ENCODE measurements around the gene ALKAL2.

The ALKAL2 gene

GRCh38 chr2:269356-270030 lies 18.4 kb downstream of the ALKAL2 start:
- TF ChIP-seq GATA2 (IDR thresholded peaks at IDR 0.05; ENCODE audit: low read depth, low read length) (no peak), GATA3 (IDR thresholded peaks at IDR 0.05; ENCODE audit: low read depth, low read length) (no peak)

GRCh38 chr2:268323-268722 lies 19.6 kb downstream of the ALKAL2 start:
- no peak for TF ChIP-seq GATA3 (IDR thresholded peaks at IDR 0.05; ENCODE audit: low read depth, low read length)
- no peak for TF ChIP-seq GATA2 (IDR thresholded peaks at IDR 0.05; ENCODE audit: low read depth, low read length)

- no peak for TF ChIP-seq GATA3 (IDR thresholded peaks at IDR 0.05; ENCODE audit: low read depth, low read length)
- TF ChIP-seq GATA2 (IDR thresholded peaks at IDR 0.05; ENCODE audit: low read depth, low read length) = no peak
These were observed 23.1 kb downstream of the ALKAL2 start, which contains the start of gene ACP1 for GRCh38 chr2:264493-265468. Gene ACP1 (plus strand): TSS chr2:264947. CDS start chr2:264965, 18 bp downstream.

- TF ChIP-seq GATA2 (IDR thresholded peaks at IDR 0.05; ENCODE audit: low read depth, low read length) = no peak
These were observed 24.0 kb downstream of the ALKAL2 start, which contains the start of gene SH3YL1 for GRCh38 chr2:263774-264492. Gene SH3YL1 (minus strand): TSS chr2:264032. CDS start chr2:263984, 48 bp downstream.

GRCh38 chr2:263022-263738 lies 24.7 kb downstream of the ALKAL2 start:
- TF ChIP-seq GATA3 (IDR thresholded peaks at IDR 0.05; ENCODE audit: low read depth, low read length) (no peak), GATA2 (IDR thresholded peaks at IDR 0.05; ENCODE audit: low read depth, low read length) (no peak)

GRCh38 chr2:262117-262516 lies 25.8 kb downstream of the ALKAL2 start:
- TF ChIP-seq GATA2 (IDR thresholded peaks at IDR 0.05; ENCODE audit: low read depth, low read length) = no peak
- no peak for TF ChIP-seq GATA3 (IDR thresholded peaks at IDR 0.05; ENCODE audit: low read depth, low read length)

- TF ChIP-seq GATA3 (IDR thresholded peaks at IDR 0.05; ENCODE audit: low read depth, low read length) (no peak), GATA2 (IDR thresholded peaks at IDR 0.05; ENCODE audit: low read depth, low read length) (no peak)
These were observed 27.3 kb downstream of the ALKAL2 start for GRCh38 chr2:260507-261161.

GRCh38 chr2:259789-260331 lies 28.0 kb downstream of the ALKAL2 start:
- TF ChIP-seq GATA2 (IDR thresholded peaks at IDR 0.05; ENCODE audit: low read depth, low read length) (no peak), GATA3 (IDR thresholded peaks at IDR 0.05; ENCODE audit: low read depth, low read length) (no peak)

GRCh38 chr2:258933-259332 lies 29.0 kb downstream of the ALKAL2 start:
- peak; percentile 32; the same call in 1 of the 2 replicates for TF ChIP-seq GATA2 (IDR thresholded peaks at IDR 0.05; ENCODE audit: low read depth, low read length)
- no peak for TF ChIP-seq GATA3 (IDR thresholded peaks at IDR 0.05; ENCODE audit: low read depth, low read length)

- TF ChIP-seq GATA2 (IDR thresholded peaks at IDR 0.05; ENCODE audit: low read depth, low read length) (no peak), GATA3 (IDR thresholded peaks at IDR 0.05; ENCODE audit: low read depth, low read length) (no peak)
These were observed 30.0 kb downstream of the ALKAL2 start for GRCh38 chr2:257842-258241.

GRCh38 chr2:257429-257828 lies 30.5 kb downstream of the ALKAL2 start:
- TF ChIP-seq GATA3 (IDR thresholded peaks at IDR 0.05; ENCODE audit: low read depth, low read length) (no peak), GATA2 (IDR thresholded peaks at IDR 0.05; ENCODE audit: low read depth, low read length) (no peak)

GRCh38 chr2:256094-256493 lies 31.8 kb downstream of the ALKAL2 start:
- TF ChIP-seq GATA3 (IDR thresholded peaks at IDR 0.05; ENCODE audit: low read depth, low read length) = no peak
- TF ChIP-seq GATA2 (IDR thresholded peaks at IDR 0.05; ENCODE audit: low read depth, low read length) = no peak

GRCh38 chr2:255195-255594 lies 32.7 kb downstream of the ALKAL2 start:
- no peak for TF ChIP-seq GATA2 (IDR thresholded peaks at IDR 0.05; ENCODE audit: low read depth, low read length)

Data from SH-SY5Y (cell line).